OCI-LY3 (cell line): ENCODE results near the gene SMCHD1.

Experiments used
- CTCF ChIP-seq: fragments of 200-600, 300-600 bp; sonication (generic); IDR thresholded peaks from 2 replicates; pipeline ENCODE4 v1.5.1; 2014; ENCODE audit warnings: antibody characterized with exemption, low read length, low read depth
- EZH2phosphoT487 ChIP-seq: fragments of 200-600 bp; shearing (Covaris generic); IDR thresholded peaks from 2 replicates; pipeline ENCODE4 v1.6.1; 2018; ENCODE audit warnings: antibody characterized with exemption, mixed run types, low read depth

DNA sequence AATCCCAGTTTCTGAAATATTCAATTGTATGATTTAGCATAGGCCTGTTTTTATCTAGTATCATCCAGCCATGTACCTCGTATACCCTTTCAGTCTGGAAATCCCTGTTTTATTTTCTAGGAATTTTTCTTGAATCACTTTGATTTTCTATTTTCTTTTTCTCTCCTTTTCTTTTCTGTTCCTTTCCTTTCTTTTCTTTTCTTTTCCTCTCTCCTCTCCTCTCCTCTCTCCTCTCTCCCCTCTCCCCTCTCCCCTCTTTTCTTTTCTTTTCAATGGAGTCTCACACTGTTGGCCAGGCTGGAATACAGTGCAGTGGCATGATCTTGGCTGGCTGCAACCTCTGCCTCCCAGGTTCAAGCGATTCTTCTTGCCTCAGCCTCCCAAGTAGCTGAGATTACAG, 63.5 kb downstream of the SMCHD1 start:
- TF ChIP-seq CTCF (no peak), EZH2phosphoT487 (no peak)
